ENCODE data around the gene CYP2E1. TPM values are rescaled to one million over a fixed set of nuclear protein-coding genes. Genes with fewer than 3 reads are reported as not detected.

CYP2E1 gene
- total RNA-seq, 1 experiment from 2014 or later, result 0.13 TPM

DNA sequence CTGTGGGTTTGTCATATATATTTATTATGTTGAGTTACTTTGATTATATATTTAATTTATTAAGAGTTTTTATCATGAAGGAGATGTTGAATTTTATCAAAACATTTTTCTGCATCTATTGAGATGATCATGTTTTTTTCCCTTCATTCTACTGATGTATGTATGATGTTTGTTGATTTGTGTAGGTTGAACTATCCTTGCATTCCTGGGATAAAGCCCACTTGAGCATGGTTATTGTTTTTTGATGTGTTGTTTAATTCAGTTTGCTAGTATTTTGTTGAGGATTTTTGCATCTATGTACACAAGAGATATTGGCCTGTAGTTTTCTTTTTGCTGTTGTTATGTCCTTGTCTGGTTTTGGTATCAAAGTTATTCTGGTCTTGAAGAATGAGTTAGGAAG, 42.3 kb upstream of the CYP2E1 start:
- Histone ChIP-seq H2BK5ac (ENCODE audit: insufficient read length, low read length) (no peak overlapping the region), H2AFZ (ENCODE audit: low read length) (no peak overlapping the region), H3K79me1 (ENCODE audit: insufficient read depth, low read depth, low read length, poor library complexity, severe bottlenecking) (no peaks in the 10 kb centered on the region), H3T11ph (ENCODE audit: low read length) (no peak overlapping the region), H4K91ac (ENCODE audit: insufficient read length, low read depth, low read length) (no peak overlapping the region), H3K23ac (ENCODE audit: insufficient read length, low read depth, low read length) (no peak overlapping the region), H2BK120ac (ENCODE audit: low read depth, low read length, poor library complexity, severe bottlenecking) (no peak overlapping the region), H2BK20ac (ENCODE audit: low read depth, low read length, poor library complexity, severe bottlenecking) (no peak overlapping the region), H3K4ac (ENCODE audit: low read depth, low read length) (no peak overlapping the region), H2BK15ac (ENCODE audit: low read depth, low read length) (no peak overlapping the region), H4K8ac (replicated peaks; ENCODE audit: insufficient read length, low read depth, low read length) (no peak overlapping the region), H3K56ac (ENCODE audit: insufficient read length, low read depth, low read length) (no peak overlapping the region), H3K23me2 (ENCODE audit: insufficient read length, low read depth, low read length, poor library complexity, severe bottlenecking) (no peaks in the 10 kb centered on the region), H3K9ac (ENCODE audit: extremely low read depth, insufficient read length, low read length) (no peak overlapping the region), H3K27ac (ENCODE audit: insufficient read length, low read depth, low read length) (no peak overlapping the region), H4K5ac (ENCODE audit: insufficient read length, low read depth, low read length) (no peak overlapping the region), H4K20me1 (ENCODE audit: control insufficient read depth, insufficient read depth, insufficient read length) (no peaks in the 10 kb centered on the region), H3K14ac (ENCODE audit: insufficient read depth, low read length) (no peak overlapping the region), H2AK5ac (ENCODE audit: insufficient read length, low read length) (no peak overlapping the region), H2BK12ac (ENCODE audit: insufficient read length, low read depth, low read length) (no peak overlapping the region), H3K79me2 (ENCODE audit: insufficient read depth, low read length) (no peaks in the 10 kb centered on the region), H3K18ac (ENCODE audit: insufficient read length, low read depth, low read length) (no peak overlapping the region), H3K4me1 (ENCODE audit: insufficient read depth, low read length) (no peaks in the 10 kb centered on the region), H3K9me3 (ENCODE audit: control insufficient read depth, low read depth, low read length) (peaks cover 40% of the 10 kb centered on the region), H3K4me2 (ENCODE audit: insufficient read depth, insufficient read length, low read length) (no peak overlapping the region), H3K27me3 (ENCODE audit: insufficient read depth, low read length) (no peaks in the 10 kb centered on the region)
- TF ChIP-seq, protein P1, sequence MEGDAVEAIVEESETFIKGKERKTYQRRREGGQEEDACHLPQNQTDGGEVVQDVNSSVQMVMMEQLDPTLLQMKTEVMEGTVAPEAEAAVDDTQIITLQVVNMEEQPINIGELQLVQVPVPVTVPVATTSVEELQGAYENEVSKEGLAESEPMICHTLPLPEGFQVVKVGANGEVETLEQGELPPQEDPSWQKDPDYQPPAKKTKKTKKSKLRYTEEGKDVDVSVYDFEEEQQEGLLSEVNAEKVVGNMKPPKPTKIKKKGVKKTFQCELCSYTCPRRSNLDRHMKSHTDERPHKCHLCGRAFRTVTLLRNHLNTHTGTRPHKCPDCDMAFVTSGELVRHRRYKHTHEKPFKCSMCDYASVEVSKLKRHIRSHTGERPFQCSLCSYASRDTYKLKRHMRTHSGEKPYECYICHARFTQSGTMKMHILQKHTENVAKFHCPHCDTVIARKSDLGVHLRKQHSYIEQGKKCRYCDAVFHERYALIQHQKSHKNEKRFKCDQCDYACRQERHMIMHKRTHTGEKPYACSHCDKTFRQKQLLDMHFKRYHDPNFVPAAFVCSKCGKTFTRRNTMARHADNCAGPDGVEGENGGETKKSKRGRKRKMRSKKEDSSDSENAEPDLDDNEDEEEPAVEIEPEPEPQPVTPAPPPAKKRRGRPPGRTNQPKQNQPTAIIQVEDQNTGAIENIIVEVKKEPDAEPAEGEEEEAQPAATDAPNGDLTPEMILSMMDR (conservative IDR thresholded peaks at IDR 0.05), result no peak
- H3K27ac Mint-ChIP-seq, result no peak overlapping the region
- peaks cover 81 to 86% of the 10 kb centered on the region in 2 experiments for H3K9me3 Mint-ChIP-seq
- H3K36me3 Mint-ChIP-seq (ENCODE audit: insufficient read depth in 1 of 3, low read depth in 3 of 3), result peaks cover 0 to 27% (median 2%) of the 10 kb centered on the region in 3 experiments; a peak in 4 of 7 replicates
- no peaks in the 10 kb centered on the region for H3K4me1 Mint-ChIP-seq
- peaks cover 3% of the 10 kb centered on the region for H3K27me3 Mint-ChIP-seq (ENCODE audit: low read depth)
- H3K4me3 Mint-ChIP-seq, result no peak overlapping the region
- DNase-seq, result no peak
